Muscle layer of duodenum (tissue), 2 donors: ENCODE measurements around the gene DTNBP1.

ENCODE experiments used
- H3K27ac ChIP-seq: one replicate; pipeline ENCODE4 v1.7.0; 2013; ENCODE audit warnings: mild to moderate bottlenecking, low read length
- H3K27me3 ChIP-seq: one replicate; pipeline ENCODE4 v1.7.0; 2013; ENCODE audit warnings: low read depth, mild to moderate bottlenecking, control low read depth, low read length
- H3K36me3 ChIP-seq, 2 donors: one replicate each; pipeline ENCODE4 v1.7.0; 2013; ENCODE audit warnings: low read length in 2 of 2, control low read depth in 1 of 2, mild to moderate bottlenecking in 1 of 2; ENCODE audit not compliant: insufficient read depth in 2 of 2, control insufficient read depth in 1 of 2
- H3K4me1 ChIP-seq, 2 donors: one replicate each; pipeline ENCODE4 v1.7.0; 2013; ENCODE audit warnings: low read length in 2 of 2, mild to moderate bottlenecking in 2 of 2, control low read depth in 1 of 2, moderate library complexity in 1 of 2; ENCODE audit not compliant: insufficient read depth in 2 of 2, control insufficient read depth in 1 of 2
- H3K4me3 ChIP-seq, 2 donors: one replicate each; pipeline ENCODE4 v1.7.0; 2013; ENCODE audit warnings: low read length in 2 of 2, low read depth in 1 of 2, mild to moderate bottlenecking in 1 of 2
- H3K9me3 ChIP-seq, 2 donors: one replicate each; pipeline ENCODE4 v1.7.0; 2013; ENCODE audit warnings: low read length in 2 of 2, control low read depth in 1 of 2, mild to moderate bottlenecking in 1 of 2; ENCODE audit not compliant: control insufficient read depth in 1 of 2
- donor health status: healthy.

The DTNBP1 gene

GRCh38 chr6:15524861-15525401, 137.9 kb downstream of the DTNBP1 start:
- Histone ChIP-seq H3K4me1 (peaks cover 0 to 11% of the 10 kb centered on the region in 2 donors), H3K9me3 (no peaks in the 10 kb centered on the region), H3K27me3 (no peaks in the 10 kb centered on the region), H3K36me3 (peaks cover 25 to 44% of the 10 kb centered on the region in 2 donors), H3K27ac (no peak overlapping the region), H3K4me3 (no peak overlapping the region)

GRCh38 chr6:15523679-15524630, 138.9 kb downstream of the DTNBP1 start:
- Histone ChIP-seq H3K27ac (no peak overlapping the region), H3K27me3 (no peaks in the 10 kb centered on the region)

GRCh38 chr6:15522856-15523529, 139.8 kb downstream of the DTNBP1 start:
- H3K4me1 ChIP-seq = peaks cover 0 to 11% of the 10 kb centered on the region in 2 donors
- peaks cover 23 to 43% of the 10 kb centered on the region in 2 donors for H3K36me3 ChIP-seq
- no peak overlapping the region for H3K27ac ChIP-seq
- H3K27me3 ChIP-seq = no peaks in the 10 kb centered on the region
- H3K9me3 ChIP-seq = no peaks in the 10 kb centered on the region
- no peak overlapping the region for H3K4me3 ChIP-seq

More at GRCh38 chr6:15523679-15524630, 138.9 kb downstream of the DTNBP1 start:
- Histone ChIP-seq H3K9me3 (no peaks in the 10 kb centered on the region), H3K4me1 (peaks cover 0 to 11% of the 10 kb centered on the region in 2 donors), H3K4me3 (no peak overlapping the region), H3K36me3 (peaks cover 23 to 40% of the 10 kb centered on the region in 2 donors)

- Histone ChIP-seq H3K9me3 (no peaks in the 10 kb centered on the region), H3K27ac (no peak overlapping the region), H3K27me3 (no peaks in the 10 kb centered on the region), H3K36me3 (peaks cover 23 to 46% of the 10 kb centered on the region in 2 donors), H3K4me3 (no peak overlapping the region), H3K4me1 (peaks cover 0 to 11% of the 10 kb centered on the region in 2 donors)
Observed at GRCh38 chr6:15522427-15522826, 140.4 kb downstream of the DTNBP1 start.

GRCh38 chr6:15522026-15522425, 140.8 kb downstream of the DTNBP1 start:
- H3K4me3 ChIP-seq = no peak overlapping the region
- H3K4me1 ChIP-seq = peaks cover 0 to 11% of the 10 kb centered on the region in 2 donors
- H3K36me3 ChIP-seq = peaks cover 25 to 50% of the 10 kb centered on the region in 2 donors
- H3K9me3 ChIP-seq = no peaks in the 10 kb centered on the region
- no peak overlapping the region for H3K27ac ChIP-seq
- H3K27me3 ChIP-seq = no peaks in the 10 kb centered on the region

GRCh38 chr6:15521582-15521981, 141.2 kb downstream of the DTNBP1 start:
- Histone ChIP-seq H3K27ac (no peak overlapping the region), H3K9me3 (no peaks in the 10 kb centered on the region), H3K4me3 (no peak overlapping the region), H3K4me1 (peaks cover 0 to 11% of the 10 kb centered on the region in 2 donors), H3K27me3 (no peaks in the 10 kb centered on the region), H3K36me3 (peaks cover 30 to 55% of the 10 kb centered on the region in 2 donors)

GRCh38 chr6:15520626-15521203, 142.1 kb downstream of the DTNBP1 start:
- Histone ChIP-seq H3K4me1 (peaks cover 0 to 11% of the 10 kb centered on the region in 2 donors), H3K27ac (no peak overlapping the region), H3K4me3 (no peak overlapping the region), H3K36me3 (peaks cover 32 to 55% of the 10 kb centered on the region in 2 donors), H3K27me3 (no peaks in the 10 kb centered on the region), H3K9me3 (no peaks in the 10 kb centered on the region)

- no peak overlapping the region for H3K27ac ChIP-seq
Observed at GRCh38 chr6:15519681-15520080, 143.1 kb downstream of the DTNBP1 start.

GRCh38 chr6:15518878-15519277, 143.9 kb downstream of the DTNBP1 start:
- H3K4me1 ChIP-seq = peaks cover 0 to 11% of the 10 kb centered on the region in 2 donors
- no peaks in the 10 kb centered on the region for H3K9me3 ChIP-seq
- no peak overlapping the region for H3K4me3 ChIP-seq
- H3K27ac ChIP-seq = no peak overlapping the region
- H3K27me3 ChIP-seq = no peaks in the 10 kb centered on the region
- H3K36me3 ChIP-seq = peaks cover 27 to 51% of the 10 kb centered on the region in 2 donors

More at GRCh38 chr6:15519681-15520080, 143.1 kb downstream of the DTNBP1 start:
- Histone ChIP-seq H3K27me3 (no peaks in the 10 kb centered on the region), H3K9me3 (no peaks in the 10 kb centered on the region), H3K4me1 (peaks cover 0 to 11% of the 10 kb centered on the region in 2 donors), H3K36me3 (peaks cover 31 to 50% of the 10 kb centered on the region in 2 donors), H3K4me3 (no peak overlapping the region)

- H3K36me3 ChIP-seq = peaks cover 24 to 54% of the 10 kb centered on the region in 2 donors
- no peak overlapping the region for H3K4me3 ChIP-seq
- H3K27me3 ChIP-seq = no peaks in the 10 kb centered on the region
- no peak overlapping the region for H3K27ac ChIP-seq
- peaks cover 0 to 11% of the 10 kb centered on the region in 2 donors for H3K4me1 ChIP-seq
- H3K9me3 ChIP-seq = no peaks in the 10 kb centered on the region
Observed at GRCh38 chr6:15518057-15518456, 144.8 kb downstream of the DTNBP1 start.

- H3K9me3 ChIP-seq = no peaks in the 10 kb centered on the region
Observed at GRCh38 chr6:15517600-15517999, 145.2 kb downstream of the DTNBP1 start.

More at GRCh38 chr6:15517600-15517999, 145.2 kb downstream of the DTNBP1 start:
- no peak overlapping the region for H3K4me3 ChIP-seq
- H3K4me1 ChIP-seq = peaks cover 0 to 11% of the 10 kb centered on the region in 2 donors
- H3K27ac ChIP-seq = no peak overlapping the region
- peaks cover 23 to 57% of the 10 kb centered on the region in 2 donors for H3K36me3 ChIP-seq
- no peaks in the 10 kb centered on the region for H3K27me3 ChIP-seq
